Activated CD8-positive, alpha-beta memory T cell treated with anti-CD3 and anti-CD28 coated beads for 48 hours (primary cell): Measurements from ENCODE around the gene EIF6.
A peak's percentile ranks its signal among the peaks of the same experiment; 100 is the strongest.

Experiments
- DNase-seq, 3 experiments: peaks; one replicate each; pipeline ENCODE4 v3.0.0-alpha.2; 2020; ENCODE audit warnings: low read depth in 2 of 3, low spot score in 2 of 3

EIF6 gene

GRCh38 chr20:35314816-35315631, 30.5 kb upstream of the EIF6 start:
- DNase-seq, result no peak

GRCh38 chr20:35312318-35312717, 27.7 kb upstream of the EIF6 start:
- no peak for DNase-seq

- DNase-seq, result no peak
These were observed 27.2 kb upstream of the EIF6 start for GRCh38 chr20:35311822-35312221.

- DNase-seq, result peak in 1 of 3 experiments; percentile 51
These were observed 26.8 kb upstream of the EIF6 start for GRCh38 chr20:35311409-35311808.

- DNase-seq, result no peak
These were observed 23.4 kb upstream of the EIF6 start for GRCh38 chr20:35307666-35308653.

GRCh38 chr20:35306931-35307517, 22.5 kb upstream of the EIF6 start:
- DNase-seq, result no peak

GRCh38 chr20:35305682-35306556, 21.3 kb upstream of the EIF6 start:
- DNase-seq, result peak in 2 of 3 experiments; percentile 64 to 70

- no peak for DNase-seq
These were observed 20.4 kb upstream of the EIF6 start for GRCh38 chr20:35304956-35305355.

- DNase-seq, result peak in 2 of 3 experiments; percentile 61 to 71
These were observed 19.3 kb upstream of the EIF6 start for GRCh38 chr20:35303735-35304491.

- DNase-seq, result no peak
These were observed 18.8 kb upstream of the EIF6 start for GRCh38 chr20:35303382-35303734.

GRCh38 chr20:35302421-35303335, 18.1 kb upstream of the EIF6 start:
- DNase-seq, result no peak

- DNase-seq, result no peak
These were observed 16.9 kb upstream of the EIF6 start for GRCh38 chr20:35301426-35301825.

GRCh38 chr20:35300469-35301262, 16.1 kb upstream of the EIF6 start:
- no peak for DNase-seq

GRCh38 chr20:35299780-35300179, 15.2 kb upstream of the EIF6 start:
- DNase-seq, result no peak

- DNase-seq, result no peak
These were observed 13.7 kb upstream of the EIF6 start for GRCh38 chr20:35298264-35298663.

GRCh38 chr20:35297740-35298139, 13.2 kb upstream of the EIF6 start:
- no peak for DNase-seq

GRCh38 chr20:35297155-35297554, 12.6 kb upstream of the EIF6 start:
- DNase-seq, result no peak

GRCh38 chr20:35296101-35296554, 11.6 kb upstream of the EIF6 start:
- DNase-seq, result no peak
